Heart left ventricle (tissue), 16 donors: Measurements from ENCODE around the gene GNAT1. TPM values are rescaled to one million over a fixed set of nuclear protein-coding genes. Genes with fewer than 3 reads are reported as not detected.

Experiments used
- ATAC-seq, 4 donors: fragments of 200-7000 bp; cut with Tn5 transposase; one replicate each; pipeline ENCODE4 v1.9.1; 2020 to 2022; ENCODE audit warnings: moderate library complexity in 4 of 4, mild to moderate bottlenecking in 3 of 4, moderate number of reproducible peaks in 1 of 4
- DNase-seq, 5 donors: peaks; one replicate each; pipeline ENCODE4 v3.0.0-alpha.2; 2020
- H3K27ac ChIP-seq, 12 donors: fragments of 200-600 bp; sonication (generic) in 4 of 12; one replicate each; pipeline versions ENCODE4 v1.5.0 to v1.8.0; 2016 to 2022; ENCODE audit warnings: mild to moderate bottlenecking in 2 of 12
- H3K27me3 ChIP-seq, 9 donors: fragments of 200-600 bp; sonication (generic) in 2 of 9; one replicate each; pipeline versions ENCODE4 v1.5.1 to v1.8.0; 2016 to 2022; ENCODE audit warnings: mild to moderate bottlenecking in 3 of 9
- H3K36me3 ChIP-seq, 9 donors: fragments of 200-600 bp; sonication (generic) in 2 of 9; one replicate each; pipeline versions ENCODE4 v1.5.0 to v1.8.0; 2018 to 2022; ENCODE audit warnings: mild to moderate bottlenecking in 2 of 9
- H3K4me1 ChIP-seq, 12 donors: fragments of 200-600 bp; sonication (generic) in 4 of 12; one replicate each; pipeline versions ENCODE4 v1.5.0 to v1.8.0; 2016 to 2022; ENCODE audit warnings: mild to moderate bottlenecking in 3 of 12
- H3K4me3 ChIP-seq, 12 donors: fragments of 200-600 bp; sonication (generic) in 4 of 12; one replicate each; pipeline versions ENCODE4 v1.5.0 to v1.8.0; 2017 to 2022; ENCODE audit warnings: mild to moderate bottlenecking in 9 of 12, moderate library complexity in 4 of 12
- H3K9me3 ChIP-seq, 12 donors: fragments of 200-600 bp; sonication (generic) in 4 of 12; one replicate each; pipeline versions ENCODE4 v1.5.0 to v1.8.0; 2016 to 2022; ENCODE audit warnings: mild to moderate bottlenecking in 1 of 12
- POLR2A ChIP-seq, 2 donors: fragments of 450-650 bp; IDR thresholded peaks; one replicate each; pipeline ENCODE4 v1.6.1; 2017; ENCODE audit warnings: antibody characterized with exemption in 2 of 2, mild to moderate bottlenecking in 2 of 2, moderate library complexity in 2 of 2
- WGBS, 4 donors: extraction: QIAGEN DNeasy Blood & Tissue Kit in 2 of 4; methylation state at CpG; one replicate each; pipeline versions ENCODE4 v1.1.5 to v1.1.7; 2013 to 2018; 5-methylcytosine and 5-hydroxymethylcytosine counted together
- intact Hi-C, 10 donors: fragments of 100-400 bp; cut with DNase I; formaldehyde crosslinking; loops; one replicate each; pipeline versions ENCODE4 v1.11.1 to v1.14.2; 2022
- polyA plus RNA-seq, 2 donors: library from polyadenylated mRNA; stranded (reverse); fragments of 200-250 nt; gene quantifications; one replicate each; pipeline ENCODE4 v1.2.3, GENCODE V29; 2013
- total RNA-seq, 9 donors: library from RNA; depleted of rRNA in 2 of 9; stranded (reverse); fragments of >200 nt in 2 of 9; fragmentation: NEBNext Ultra II Directional in 3 of 9; extraction: Animal tissue kit (Norgen Biotek cat#: 25700) in 3 of 9; gene quantifications; one replicate each; pipeline versions ENCODE4 v1.1.0 to v1.2.4, GENCODE V29; 2016 to 2023
- TF ChIP-seq, protein P1 (sequence below), 12 donors: fragments of 200-600 bp; sonication (generic) in 4 of 12; IDR thresholded peaks; one replicate each; pipeline versions ENCODE4 v1.5.0 to v1.8.0; 2018 to 2022; ENCODE audit warnings: antibody characterized with exemption in 12 of 12, mild to moderate bottlenecking in 5 of 12
- donor health status: ischemic (EF 13 %, LVEDD 7.1; RV severe dilation, severe dysfunction).
- donor health status: healthy with polysubstance abuse.
- donor health status: DM: no; HTN: yes; CAD: no.
- donor health status: DM: no; HTN: no; CAD: no.
- donor health status: ischemic (EF 25% LVEDD 6.9; RV normal size, moderate dysfunction).
- donor health status: ischemic (EF 25% LVEDD 5.7; RV mildly dilated, moderate dysfunction).
- donor health status: healthy.
- donor health status: DM: yes; HTN: yes; CAD: no.
- donor health status: ischemic (EF 35%, LVEDD 5.7; RV mildly dilated, moderate dysfunction).
- donor health status: nonischemic (EF 11% LVEDD 7.7; RV severe dilation, severe dysfunction).
- donor health status: DM: yes; HTN: yes; CAD: no.
- donor health status: PGD.
- donor health status: ischemic (EF 29% LVEDD 5.4; RV normal size, mild dysfunction).
- donor health status: nonischemic (EF 23%, LVEDD 6.1; RV moderate dilation, normal function).

GNAT1 gene
- total and polyA plus RNA-seq, 11 donors = 0.40 TPM; not detected in 10

- 45 to 74% (median 62%) methylated on average over 4 to 10 of the region's 10 CpGs for WGBS, 4 donors
- no peak for TF ChIP-seq POLR2A (IDR thresholded peaks at IDR 0.05)
- TF ChIP-seq, protein P1, sequence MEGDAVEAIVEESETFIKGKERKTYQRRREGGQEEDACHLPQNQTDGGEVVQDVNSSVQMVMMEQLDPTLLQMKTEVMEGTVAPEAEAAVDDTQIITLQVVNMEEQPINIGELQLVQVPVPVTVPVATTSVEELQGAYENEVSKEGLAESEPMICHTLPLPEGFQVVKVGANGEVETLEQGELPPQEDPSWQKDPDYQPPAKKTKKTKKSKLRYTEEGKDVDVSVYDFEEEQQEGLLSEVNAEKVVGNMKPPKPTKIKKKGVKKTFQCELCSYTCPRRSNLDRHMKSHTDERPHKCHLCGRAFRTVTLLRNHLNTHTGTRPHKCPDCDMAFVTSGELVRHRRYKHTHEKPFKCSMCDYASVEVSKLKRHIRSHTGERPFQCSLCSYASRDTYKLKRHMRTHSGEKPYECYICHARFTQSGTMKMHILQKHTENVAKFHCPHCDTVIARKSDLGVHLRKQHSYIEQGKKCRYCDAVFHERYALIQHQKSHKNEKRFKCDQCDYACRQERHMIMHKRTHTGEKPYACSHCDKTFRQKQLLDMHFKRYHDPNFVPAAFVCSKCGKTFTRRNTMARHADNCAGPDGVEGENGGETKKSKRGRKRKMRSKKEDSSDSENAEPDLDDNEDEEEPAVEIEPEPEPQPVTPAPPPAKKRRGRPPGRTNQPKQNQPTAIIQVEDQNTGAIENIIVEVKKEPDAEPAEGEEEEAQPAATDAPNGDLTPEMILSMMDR (IDR thresholded peaks at IDR 0.05) = no peak
- no peak overlapping the region for H3K4me3 ChIP-seq
- peak overlapping the region; percentile 47 to 92 (median 83) for H3K27ac ChIP-seq
- intact Hi-C loops = loop anchor here in 1 of 10 donors (5.0 kb wide), 1 partner anchor 48 kb away; no protein-coding TSS in a partner anchor
- H3K9me3 ChIP-seq = no peaks in the 10 kb centered on the region
- ATAC-seq (peak; percentile 57 to 82 (median 62)), DNase-seq (peak; percentile 69 to 86 (median 82))
- H3K36me3 ChIP-seq = peaks cover 0 to 16% (median 0%) of the 10 kb centered on the region in 9 donors
- peaks cover 21 to 74% (median 61%) of the 10 kb centered on the region in 12 donors for H3K4me1 ChIP-seq
- H3K27me3 ChIP-seq = no peaks in the 10 kb centered on the region
Observed at GRCh38 chr3:50170689-50171088, 20.7 kb upstream of the GNAT1 start.

DNA sequence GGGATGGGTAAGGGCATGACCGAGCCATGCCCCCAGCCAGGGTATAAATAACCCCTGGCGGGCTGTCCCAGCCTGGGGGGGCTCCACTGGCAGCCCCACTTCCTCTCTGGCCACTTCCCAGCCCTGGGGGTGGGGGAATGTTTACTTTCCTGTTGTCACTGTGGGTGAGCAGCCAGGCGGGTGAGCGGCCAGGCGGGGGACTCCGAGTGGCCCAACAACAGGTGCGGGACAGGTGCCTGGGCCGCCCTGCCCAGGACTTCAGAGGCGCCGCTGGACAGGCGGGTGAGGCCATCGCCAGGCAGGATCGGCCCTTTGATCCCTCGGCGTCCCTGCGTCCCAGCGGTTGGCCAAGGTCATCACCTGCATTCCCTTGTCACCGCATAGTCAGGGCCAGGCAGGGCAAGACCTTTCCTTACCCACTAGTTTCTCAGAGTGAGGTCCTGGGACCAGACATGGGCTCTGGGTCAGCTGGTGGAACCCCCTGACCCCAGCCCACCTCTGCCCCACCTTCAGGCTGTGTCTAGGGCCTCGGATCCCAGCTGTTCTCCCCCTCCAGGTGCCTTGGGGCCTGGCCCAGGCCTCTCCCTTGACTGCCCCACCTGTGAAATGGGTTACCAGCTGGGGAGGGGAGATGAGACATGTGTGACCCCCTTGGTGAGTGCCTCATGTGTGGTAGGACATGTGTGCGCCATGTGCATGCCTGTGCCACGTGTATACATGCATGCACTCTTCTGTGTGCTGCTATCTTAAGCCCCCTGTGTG is 19.7 kb upstream of the GNAT1 start:
- ATAC-seq (peak in 1 of 4 donors; percentile 1), DNase-seq (no peak)
- H3K4me1 ChIP-seq = peaks cover 19 to 63% (median 52%) of the 10 kb centered on the region in 12 donors
- intact Hi-C loops = loop anchor here in 2 of 10 donors (2.0 to 5.0 kb wide), 2 partner anchors 13 to 49 kb away; no protein-coding TSS in a partner anchor
- H3K4me3 ChIP-seq = no peak overlapping the region
- no peaks in the 10 kb centered on the region for H3K9me3 ChIP-seq
- TF ChIP-seq POLR2A (IDR thresholded peaks at IDR 0.05) = no peak
- TF ChIP-seq, protein P1 (IDR thresholded peaks at IDR 0.05) = no peak
- peaks cover 0 to 16% (median 0%) of the 10 kb centered on the region in 9 donors for H3K36me3 ChIP-seq
- WGBS, 4 donors = 51 to 77% (median 65%) methylated on average over 6 to 21 of the region's 21 CpGs
- no peaks in the 10 kb centered on the region for H3K27me3 ChIP-seq
- peak overlapping the region in 11 of 12 donors; percentile 8 to 92 (median 83) for H3K27ac ChIP-seq

DNA sequence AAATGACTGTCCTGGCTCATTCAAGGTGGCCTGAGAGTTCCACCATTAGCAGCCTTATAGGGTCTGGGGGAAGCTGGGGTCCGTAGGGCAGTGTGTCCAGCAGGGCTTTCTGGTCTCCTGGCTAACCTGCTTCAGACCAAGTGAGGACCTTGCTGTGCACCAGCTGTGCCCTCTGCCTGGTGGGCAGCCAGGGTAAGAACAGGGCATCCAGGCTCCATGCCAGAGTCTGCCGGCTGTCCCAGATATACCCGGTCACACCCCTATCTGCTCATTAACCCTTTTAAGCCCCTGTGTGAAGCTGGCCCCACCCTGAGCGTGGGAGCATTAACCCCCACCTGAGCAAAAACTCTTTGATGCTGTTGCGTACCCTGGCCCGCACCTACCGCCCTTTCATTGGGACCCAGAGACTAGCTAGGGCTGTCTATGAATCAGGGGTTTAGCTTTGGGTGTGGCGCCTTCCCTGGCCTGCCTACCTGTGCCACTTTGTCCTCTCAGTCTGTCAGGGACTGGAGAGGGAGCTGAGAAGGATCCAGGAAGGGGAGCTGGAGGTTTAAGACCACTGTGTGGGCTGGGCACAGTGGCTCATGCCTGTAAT is 18.7 kb upstream of the GNAT1 start:
- ATAC-seq (peak; percentile 28 to 70 (median 48)), DNase-seq (peak in 2 of 5 donors; percentile 53 to 58)
- Histone ChIP-seq H3K4me1 (peaks cover 15 to 53% (median 44%) of the 10 kb centered on the region in 12 donors), H3K27me3 (no peaks in the 10 kb centered on the region), H3K36me3 (peaks cover 0 to 19% (median 0%) of the 10 kb centered on the region in 9 donors), H3K27ac (peak overlapping the region in 1 of 12 donors; percentile 83), H3K9me3 (no peaks in the 10 kb centered on the region), H3K4me3 (no peak overlapping the region)
- intact Hi-C loops = loop anchor here in 2 of 10 donors (2.0 to 5.0 kb wide), 2 partner anchors 14 to 50 kb away; no protein-coding TSS in a partner anchor
- TF ChIP-seq POLR2A (IDR thresholded peaks at IDR 0.05) = no peak
- TF ChIP-seq, protein P1 (IDR thresholded peaks at IDR 0.05) = no peak
- WGBS, 4 donors = 58 to 69% (median 66%) methylated on average over 8 of the region's 8 CpGs
